HG03354 (cell line): ENCODE measurements around the gene NCOR2.

Experiments used
- ATAC-seq: cut with Tn5 transposase; IDR thresholded peaks from one replicate; pipeline ENCODE4 v1.9.1; 2021; ENCODE audit warnings: mild to moderate bottlenecking; ENCODE audit not compliant: unreplicated experiment, poor library complexity, severe bottlenecking

The NCOR2 gene

GRCh38 chr12:124562796-124563181, 4.6 kb downstream of the NCOR2 start:
- no peak for ATAC-seq

- ATAC-seq: no peak
Observed at GRCh38 chr12:124562018-124562795, 5.2 kb downstream of the NCOR2 start.

GRCh38 chr12:124561231-124561630, 6.2 kb downstream of the NCOR2 start:
- no peak for ATAC-seq

- ATAC-seq: no peak
Observed at GRCh38 chr12:124560146-124560890, 7.1 kb downstream of the NCOR2 start.

- ATAC-seq: no peak
Observed at GRCh38 chr12:124559182-124560017, 8.0 kb downstream of the NCOR2 start.

- no peak for ATAC-seq
Observed at GRCh38 chr12:124558313-124558712, 9.1 kb downstream of the NCOR2 start.

- no peak for ATAC-seq
Observed at GRCh38 chr12:124557518-124558223, 9.7 kb downstream of the NCOR2 start.

- no peak for ATAC-seq
Observed at GRCh38 chr12:124556896-124557501, 10.4 kb downstream of the NCOR2 start.

GRCh38 chr12:124556074-124556466, 11.3 kb downstream of the NCOR2 start:
- no peak for ATAC-seq

GRCh38 chr12:124555168-124556073, 12.0 kb downstream of the NCOR2 start:
- ATAC-seq: no peak

- ATAC-seq: no peak
Observed at GRCh38 chr12:124554429-124555029, 12.9 kb downstream of the NCOR2 start.

GRCh38 chr12:124553862-124554428, 13.5 kb downstream of the NCOR2 start:
- ATAC-seq: no peak

GRCh38 chr12:124551268-124552144, 15.9 kb downstream of the NCOR2 start:
- no peak for ATAC-seq

GRCh38 chr12:124550123-124551089, 17.0 kb downstream of the NCOR2 start:
- ATAC-seq: no peak

- no peak for ATAC-seq
Observed at GRCh38 chr12:124549629-124550028, 17.8 kb downstream of the NCOR2 start.
